Liver (tissue), 9 donors: ENCODE measurements around the gene LRRTM4. TPM values are rescaled to one million over a fixed set of nuclear protein-coding genes. Genes with fewer than 3 reads are reported as not detected.

ENCODE experiments used
- DNase-seq: peaks from one replicate; pipeline ENCODE4 v3.0.0-alpha.2; 2017; ENCODE audit warnings: low spot score
- H3K27ac ChIP-seq, 2 donors: one replicate each; pipeline ENCODE4 v1.7.0; 2013; ENCODE audit warnings: inconsistent platforms in 2 of 2, low read length in 2 of 2, control low read depth in 1 of 2, low read depth in 1 of 2, mild to moderate bottlenecking in 1 of 2
- H3K27me3 ChIP-seq, 4 donors: one replicate each; pipeline versions ENCODE4 v1.6.1 to v1.7.0; 2013; ENCODE audit warnings: low read length in 3 of 4, inconsistent platforms in 1 of 4, mild to moderate bottlenecking in 1 of 4, moderate library complexity in 1 of 4; ENCODE audit not compliant: control insufficient read depth in 4 of 4, insufficient read depth in 4 of 4
- H3K36me3 ChIP-seq, 4 donors: one replicate each; pipeline versions ENCODE4 v1.6.1 to v1.7.0; 2013; ENCODE audit warnings: low read length in 3 of 4, mild to moderate bottlenecking in 3 of 4, low read depth in 1 of 4, moderate library complexity in 1 of 4; ENCODE audit not compliant: control insufficient read depth in 4 of 4, insufficient read depth in 3 of 4
- H3K4me1 ChIP-seq, 4 donors: one replicate each; pipeline versions ENCODE4 v1.6.1 to v1.7.0; 2013; ENCODE audit warnings: low read length in 3 of 4, mild to moderate bottlenecking in 3 of 4, moderate library complexity in 1 of 4; ENCODE audit not compliant: control insufficient read depth in 4 of 4, insufficient read depth in 4 of 4
- H3K4me3 ChIP-seq, 3 donors: one replicate each; pipeline versions ENCODE4 v1.6.1 to v1.7.0; 2013; ENCODE audit warnings: low read length in 3 of 3, control low read depth in 1 of 3, low read depth in 1 of 3, mild to moderate bottlenecking in 1 of 3
- H3K9ac ChIP-seq, 2 donors: one replicate each; pipeline ENCODE4 v1.7.0; 2013; ENCODE audit warnings: low read length in 2 of 2, mild to moderate bottlenecking in 2 of 2, moderate library complexity in 2 of 2, control low read depth in 1 of 2, low read depth in 1 of 2
- H3K9me3 ChIP-seq, 4 donors: one replicate each; pipeline versions ENCODE4 v1.6.1 to v1.7.0; 2013; ENCODE audit warnings: low read length in 3 of 4; ENCODE audit not compliant: control insufficient read depth in 4 of 4
- EGR1 ChIP-seq, 2 donors: IDR thresholded peaks; 2 replicates each; pipeline ENCODE4 v1.6.1; 2016 to 2018; ENCODE audit warnings: antibody characterized with exemption in 2 of 2, low read depth in 2 of 2
- FOXA1 ChIP-seq: IDR thresholded peaks from 2 replicates; pipeline ENCODE4 v1.6.1; 2016; ENCODE audit warnings: antibody characterized with exemption
- FOXA2 ChIP-seq: IDR thresholded peaks from 2 replicates; pipeline ENCODE4 v1.6.1; 2016; ENCODE audit warnings: antibody characterized with exemption
- GABPA ChIP-seq, 2 donors: IDR thresholded peaks in 1 of 2; conservative IDR thresholded peaks in 1 of 2; 2 replicates each; pipeline ENCODE4 v1.6.1; 2016; ENCODE audit warnings: antibody characterized with exemption in 2 of 2, mild to moderate bottlenecking in 1 of 2, moderate library complexity in 1 of 2
- HNF4A ChIP-seq, 2 donors: conservative IDR thresholded peaks; 2 replicates each; pipeline ENCODE4 v1.6.1; 2016; ENCODE audit warnings: antibody characterized with exemption in 2 of 2, mild to moderate bottlenecking in 2 of 2
- HNF4G ChIP-seq: IDR thresholded peaks from 2 replicates; pipeline ENCODE4 v1.6.1; 2016; ENCODE audit warnings: antibody characterized with exemption
- JUND ChIP-seq, 2 donors: IDR thresholded peaks; 2 replicates each; pipeline ENCODE4 v1.6.1; 2016; ENCODE audit warnings: antibody characterized with exemption in 2 of 2
- NR2F2 ChIP-seq: IDR thresholded peaks from 2 replicates; pipeline ENCODE4 v1.6.1; 2016; ENCODE audit warnings: antibody characterized with exemption
- RAD21 ChIP-seq, 2 donors: IDR thresholded peaks; 2 replicates each; pipeline ENCODE4 v1.6.1; 2016; ENCODE audit warnings: antibody characterized with exemption in 2 of 2, mild to moderate bottlenecking in 2 of 2
- RXRA ChIP-seq, 2 donors: IDR thresholded peaks; 2 replicates each; pipeline ENCODE4 v1.6.1; 2017 to 2018; ENCODE audit warnings: antibody characterized with exemption in 2 of 2, mild to moderate bottlenecking in 1 of 2
- SP1 ChIP-seq: IDR thresholded peaks from 2 replicates; pipeline ENCODE4 v1.6.1; 2018; ENCODE audit warnings: antibody characterized with exemption, mild to moderate bottlenecking
- TAF1 ChIP-seq: conservative IDR thresholded peaks from 2 replicates; pipeline ENCODE4 v1.6.1; 2016; ENCODE audit warnings: antibody characterized with exemption, mild to moderate bottlenecking
- YY1 ChIP-seq: IDR thresholded peaks from 2 replicates; pipeline ENCODE4 v1.6.1; 2016; ENCODE audit warnings: antibody characterized with exemption, mild to moderate bottlenecking
- WGBS: extraction: QIAGEN DNeasy Blood & Tissue Kit; methylation state at CpG from one replicate; pipeline ENCODE4 v1.1.7; 2013; 5-methylcytosine and 5-hydroxymethylcytosine counted together
- polyA plus RNA-seq, 2 donors: library from polyadenylated mRNA; stranded (reverse) in 1 of 2; unstranded in 1 of 2; fragments of 200-250 nt in 1 of 2; fragments of >200 nt in 1 of 2; fragmentation: Nextera tagmentation in 1 of 2; extraction: Ambion mirVana in 1 of 2; gene quantifications; one replicate each; pipeline versions ENCODE4 v1.2.1 to v1.2.3, GENCODE V29; 2013 to 2015
- total RNA-seq, 2 donors: library from RNA; depleted of rRNA; stranded (reverse); fragments of >200 nt; gene quantifications; one replicate each; pipeline ENCODE4 v1.2.3, GENCODE V29; 2014
- TF ChIP-seq, protein P1 (sequence below): IDR thresholded peaks from 2 replicates; pipeline ENCODE4 v1.6.1; 2016; ENCODE audit warnings: antibody characterized with exemption
- TF ChIP-seq, protein P2 (sequence below): IDR thresholded peaks from 2 replicates; pipeline ENCODE4 v1.6.1; 2016; ENCODE audit warnings: antibody characterized with exemption
- TF ChIP-seq, protein P3 (sequence below): fragments of 150-350 bp; IDR thresholded peaks from 2 replicates; pipeline ENCODE4 v1.5.1; 2017; ENCODE audit warnings: improper control_type of control experiment, low read depth, low read length; ENCODE audit not compliant: missing input control
- TF ChIP-seq, protein P4 (sequence below): IDR thresholded peaks from 2 replicates; pipeline ENCODE4 v1.6.1; 2016; ENCODE audit warnings: antibody characterized with exemption, mild to moderate bottlenecking
- TF ChIP-seq, protein P5 (sequence below): IDR thresholded peaks from 2 replicates; pipeline ENCODE4 v1.6.1; 2016; ENCODE audit warnings: antibody characterized with exemption
- donor health status: healthy.
- donor health status: healthy.
- donor health status: healthy.
- donor health status: healthy.
- donor health status: healthy.

Gene LRRTM4
- total and polyA plus RNA-seq, 4 donors, result 0.06 to 0.09 (median 0.08) TPM; not detected in 1

DNA sequence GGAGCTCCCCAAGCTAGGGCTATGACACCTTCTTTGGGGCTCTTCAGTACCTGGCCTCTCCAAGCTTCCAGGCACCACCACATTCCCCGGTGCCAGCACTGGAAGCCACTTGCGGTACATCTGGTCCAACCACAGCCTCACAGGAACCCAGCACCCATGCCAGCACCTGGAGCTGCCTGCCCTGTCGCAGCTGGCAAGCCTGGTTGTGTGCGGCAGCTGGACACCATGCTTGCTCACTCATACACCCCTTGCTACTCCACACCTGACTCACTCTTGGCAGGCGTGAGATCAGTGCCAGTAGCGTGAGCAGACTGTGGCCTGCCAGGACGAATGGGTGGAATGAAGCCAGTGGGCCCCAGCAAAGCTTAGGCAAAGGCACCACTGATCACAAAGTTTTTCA, 34.0 kb downstream of the LRRTM4 start:
- peaks cover 0 to 3% (median 0%) of the 10 kb centered on the region in 4 donors for H3K27me3 ChIP-seq
- no peak overlapping the region for H3K27ac ChIP-seq
- H3K4me1 ChIP-seq, result no peaks in the 10 kb centered on the region
- H3K9me3 ChIP-seq, result no peaks in the 10 kb centered on the region
- no peak for TF ChIP-seq JUND (IDR thresholded peaks at IDR 0.05)
- WGBS, result 89% methylated on average over 7 of the region's 7 CpGs
- no peak overlapping the region for H3K9ac ChIP-seq
- H3K36me3 ChIP-seq, result no peaks in the 10 kb centered on the region
- DNase-seq, result no peak
- H3K4me3 ChIP-seq, result no peak overlapping the region

DNA sequence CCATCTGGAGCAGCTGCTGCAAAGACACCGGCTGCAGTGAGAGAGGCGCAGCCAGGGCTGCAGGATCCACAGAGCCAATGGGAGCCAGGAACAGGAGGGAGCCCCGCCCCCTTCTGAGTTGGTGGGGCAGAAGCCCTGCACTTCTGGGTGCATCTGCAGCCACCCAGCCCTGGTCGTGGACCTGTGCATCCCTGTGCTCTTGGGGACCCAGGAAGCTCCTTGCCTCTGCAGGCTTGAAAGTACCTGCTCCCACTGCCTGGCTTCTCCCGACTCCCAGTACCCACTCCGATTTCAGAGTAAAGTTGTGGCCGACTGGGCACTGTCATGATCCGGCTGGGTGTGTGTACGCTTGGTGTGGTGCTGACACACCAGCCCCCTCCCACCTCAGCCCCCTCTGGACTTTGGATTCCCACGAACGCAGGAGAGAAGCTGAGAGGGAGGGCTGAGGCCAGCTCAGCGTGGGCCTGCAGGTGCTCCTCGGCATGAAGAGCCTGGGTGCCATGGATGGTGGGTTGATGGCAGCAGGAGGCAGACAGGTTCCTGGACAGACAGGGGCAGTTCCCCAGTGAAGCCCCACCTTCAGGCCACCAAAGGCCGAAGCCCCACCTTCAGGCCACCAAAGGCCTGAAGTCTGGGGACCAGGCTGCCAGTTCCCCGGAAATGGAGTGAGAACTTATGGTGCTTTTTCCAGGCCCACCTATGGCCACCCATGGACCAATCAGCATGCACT, 34.9 kb downstream of the LRRTM4 start:
- no peaks in the 10 kb centered on the region for H3K36me3 ChIP-seq
- H3K4me3 ChIP-seq, result no peak overlapping the region
- 72% methylated on average over 15 of the region's 15 CpGs for WGBS
- H3K9ac ChIP-seq, result no peak overlapping the region
- no peak for TF ChIP-seq HNF4G
- no peak for TF ChIP-seq NR2F2
- TF ChIP-seq HNF4A (conservative IDR thresholded peaks at IDR 0.05), result no peak
- no peak for TF ChIP-seq FOXA1
- TF ChIP-seq, protein P1, sequence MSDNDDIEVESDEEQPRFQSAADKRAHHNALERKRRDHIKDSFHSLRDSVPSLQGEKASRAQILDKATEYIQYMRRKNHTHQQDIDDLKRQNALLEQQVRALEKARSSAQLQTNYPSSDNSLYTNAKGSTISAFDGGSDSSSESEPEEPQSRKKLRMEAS, result no peak
- TF ChIP-seq RXRA (IDR thresholded peaks at IDR 0.05), result no peak
- no peak for TF ChIP-seq JUND (IDR thresholded peaks at IDR 0.05)
- TF ChIP-seq, protein P2, sequence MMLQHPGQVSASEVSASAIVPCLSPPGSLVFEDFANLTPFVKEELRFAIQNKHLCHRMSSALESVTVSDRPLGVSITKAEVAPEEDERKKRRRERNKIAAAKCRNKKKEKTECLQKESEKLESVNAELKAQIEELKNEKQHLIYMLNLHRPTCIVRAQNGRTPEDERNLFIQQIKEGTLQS, result no peak
- no peak for TF ChIP-seq SP1
- no peaks in the 10 kb centered on the region for H3K9me3 ChIP-seq
- H3K27ac ChIP-seq, result no peak overlapping the region
- H3K4me1 ChIP-seq, result no peaks in the 10 kb centered on the region
- no peak for DNase-seq
- peaks cover 0 to 3% (median 0%) of the 10 kb centered on the region in 4 donors for H3K27me3 ChIP-seq

DNA sequence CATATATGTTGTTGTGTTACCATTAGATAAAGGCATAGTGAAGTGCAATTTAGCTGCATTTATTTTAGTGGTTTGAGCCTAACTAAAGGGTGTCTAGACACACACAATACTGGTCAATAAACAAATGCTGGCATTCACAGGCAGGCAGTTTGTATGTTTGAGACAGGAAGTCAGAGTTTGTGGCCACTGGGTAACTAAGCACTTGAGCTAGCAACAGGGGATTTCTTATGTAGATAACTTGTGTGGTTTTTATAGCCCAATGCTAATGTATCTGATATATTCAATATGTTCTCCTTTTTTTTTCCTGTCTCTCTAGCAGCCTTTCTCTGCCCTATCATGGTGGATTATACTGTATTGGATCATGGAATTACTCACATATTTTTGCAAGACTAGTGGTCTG, 38.1 kb downstream of the LRRTM4 start:
- Histone ChIP-seq H3K36me3 (no peaks in the 10 kb centered on the region), H3K4me3 (no peak overlapping the region), H3K27ac (no peak overlapping the region), H3K4me1 (no peaks in the 10 kb centered on the region), H3K27me3 (peaks cover 0 to 3% (median 0%) of the 10 kb centered on the region in 4 donors), H3K9me3 (no peaks in the 10 kb centered on the region), H3K9ac (no peak overlapping the region)
- TF ChIP-seq, protein P3, sequence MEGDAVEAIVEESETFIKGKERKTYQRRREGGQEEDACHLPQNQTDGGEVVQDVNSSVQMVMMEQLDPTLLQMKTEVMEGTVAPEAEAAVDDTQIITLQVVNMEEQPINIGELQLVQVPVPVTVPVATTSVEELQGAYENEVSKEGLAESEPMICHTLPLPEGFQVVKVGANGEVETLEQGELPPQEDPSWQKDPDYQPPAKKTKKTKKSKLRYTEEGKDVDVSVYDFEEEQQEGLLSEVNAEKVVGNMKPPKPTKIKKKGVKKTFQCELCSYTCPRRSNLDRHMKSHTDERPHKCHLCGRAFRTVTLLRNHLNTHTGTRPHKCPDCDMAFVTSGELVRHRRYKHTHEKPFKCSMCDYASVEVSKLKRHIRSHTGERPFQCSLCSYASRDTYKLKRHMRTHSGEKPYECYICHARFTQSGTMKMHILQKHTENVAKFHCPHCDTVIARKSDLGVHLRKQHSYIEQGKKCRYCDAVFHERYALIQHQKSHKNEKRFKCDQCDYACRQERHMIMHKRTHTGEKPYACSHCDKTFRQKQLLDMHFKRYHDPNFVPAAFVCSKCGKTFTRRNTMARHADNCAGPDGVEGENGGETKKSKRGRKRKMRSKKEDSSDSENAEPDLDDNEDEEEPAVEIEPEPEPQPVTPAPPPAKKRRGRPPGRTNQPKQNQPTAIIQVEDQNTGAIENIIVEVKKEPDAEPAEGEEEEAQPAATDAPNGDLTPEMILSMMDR, result no peak
- TF ChIP-seq YY1, result no peak
- TF ChIP-seq HNF4A (conservative IDR thresholded peaks at IDR 0.05), result no peak
- TF ChIP-seq NR2F2, result no peak
- TF ChIP-seq, protein P1, result no peak
- no peak for TF ChIP-seq EGR1 (IDR thresholded peaks at IDR 0.05; ENCODE audit: low read depth in 2 of 2)
- no peak for TF ChIP-seq JUND (IDR thresholded peaks at IDR 0.05)
- TF ChIP-seq, protein P2, result no peak
- TF ChIP-seq, protein P4, sequence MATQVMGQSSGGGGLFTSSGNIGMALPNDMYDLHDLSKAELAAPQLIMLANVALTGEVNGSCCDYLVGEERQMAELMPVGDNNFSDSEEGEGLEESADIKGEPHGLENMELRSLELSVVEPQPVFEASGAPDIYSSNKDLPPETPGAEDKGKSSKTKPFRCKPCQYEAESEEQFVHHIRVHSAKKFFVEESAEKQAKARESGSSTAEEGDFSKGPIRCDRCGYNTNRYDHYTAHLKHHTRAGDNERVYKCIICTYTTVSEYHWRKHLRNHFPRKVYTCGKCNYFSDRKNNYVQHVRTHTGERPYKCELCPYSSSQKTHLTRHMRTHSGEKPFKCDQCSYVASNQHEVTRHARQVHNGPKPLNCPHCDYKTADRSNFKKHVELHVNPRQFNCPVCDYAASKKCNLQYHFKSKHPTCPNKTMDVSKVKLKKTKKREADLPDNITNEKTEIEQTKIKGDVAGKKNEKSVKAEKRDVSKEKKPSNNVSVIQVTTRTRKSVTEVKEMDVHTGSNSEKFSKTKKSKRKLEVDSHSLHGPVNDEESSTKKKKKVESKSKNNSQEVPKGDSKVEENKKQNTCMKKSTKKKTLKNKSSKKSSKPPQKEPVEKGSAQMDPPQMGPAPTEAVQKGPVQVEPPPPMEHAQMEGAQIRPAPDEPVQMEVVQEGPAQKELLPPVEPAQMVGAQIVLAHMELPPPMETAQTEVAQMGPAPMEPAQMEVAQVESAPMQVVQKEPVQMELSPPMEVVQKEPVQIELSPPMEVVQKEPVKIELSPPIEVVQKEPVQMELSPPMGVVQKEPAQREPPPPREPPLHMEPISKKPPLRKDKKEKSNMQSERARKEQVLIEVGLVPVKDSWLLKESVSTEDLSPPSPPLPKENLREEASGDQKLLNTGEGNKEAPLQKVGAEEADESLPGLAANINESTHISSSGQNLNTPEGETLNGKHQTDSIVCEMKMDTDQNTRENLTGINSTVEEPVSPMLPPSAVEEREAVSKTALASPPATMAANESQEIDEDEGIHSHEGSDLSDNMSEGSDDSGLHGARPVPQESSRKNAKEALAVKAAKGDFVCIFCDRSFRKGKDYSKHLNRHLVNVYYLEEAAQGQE, result no peak
- TF ChIP-seq SP1, result no peak
- TF ChIP-seq HNF4G, result no peak
- no peak for TF ChIP-seq FOXA2
- TF ChIP-seq TAF1, result no peak
- TF ChIP-seq GABPA (IDR thresholded peaks at IDR 0.05 in 1 of 2, conservative IDR thresholded peaks at IDR 0.05 in 1 of 2), result no peak
- TF ChIP-seq, protein P5, sequence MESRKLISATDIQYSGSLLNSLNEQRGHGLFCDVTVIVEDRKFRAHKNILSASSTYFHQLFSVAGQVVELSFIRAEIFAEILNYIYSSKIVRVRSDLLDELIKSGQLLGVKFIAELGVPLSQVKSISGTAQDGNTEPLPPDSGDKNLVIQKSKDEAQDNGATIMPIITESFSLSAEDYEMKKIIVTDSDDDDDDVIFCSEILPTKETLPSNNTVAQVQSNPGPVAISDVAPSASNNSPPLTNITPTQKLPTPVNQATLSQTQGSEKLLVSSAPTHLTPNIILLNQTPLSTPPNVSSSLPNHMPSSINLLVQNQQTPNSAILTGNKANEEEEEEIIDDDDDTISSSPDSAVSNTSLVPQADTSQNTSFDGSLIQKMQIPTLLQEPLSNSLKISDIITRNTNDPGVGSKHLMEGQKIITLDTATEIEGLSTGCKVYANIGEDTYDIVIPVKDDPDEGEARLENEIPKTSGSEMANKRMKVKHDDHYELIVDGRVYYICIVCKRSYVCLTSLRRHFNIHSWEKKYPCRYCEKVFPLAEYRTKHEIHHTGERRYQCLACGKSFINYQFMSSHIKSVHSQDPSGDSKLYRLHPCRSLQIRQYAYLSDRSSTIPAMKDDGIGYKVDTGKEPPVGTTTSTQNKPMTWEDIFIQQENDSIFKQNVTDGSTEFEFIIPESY, result no peak
- TF ChIP-seq FOXA1, result no peak
- no peak for TF ChIP-seq RAD21 (IDR thresholded peaks at IDR 0.05)
- DNase-seq, result no peak
